K562 (cell line): ENCODE measurements around the gene KLK1. TPM values are rescaled to one million over a fixed set of nuclear protein-coding genes. Genes with fewer than 3 reads are reported as not detected.

Experiments used
- CAMTA2 ChIP-seq: fragments of 250-450 bp; sonication (Bioruptor Pico); conservative IDR thresholded peaks from 2 replicates; pipeline ENCODE4 v1.5.1; 2022
- CBX2 ChIP-seq: fragments of 200-600 bp; sonication (generic); IDR thresholded peaks from one replicate; pipeline ENCODE4 v1.6.1; 2012; ENCODE audit warnings: mild to moderate bottlenecking, low read length, inconsistent platforms; ENCODE audit not compliant: insufficient read depth, poor library complexity, severe bottlenecking
- E4F1 ChIP-seq: fragments of 250-450 bp; sonication (Bioruptor Pico); IDR thresholded peaks from 2 replicates; pipeline ENCODE4 v1.5.0; 2021; ENCODE audit warnings: mild to moderate bottlenecking, borderline replicate concordance
- ELF1 ChIP-seq: fragments of 200-800 bp; sonication (Bioruptor generic); IDR thresholded peaks from 2 replicates; pipeline ENCODE4 v1.6.1; 2016; ENCODE audit warnings: missing genetic modification characterization, missing compliant biosample characterization
- ESRRB ChIP-seq: fragments of 250-450 bp; sonication (Bioruptor Pico); IDR thresholded peaks from 2 replicates; pipeline ENCODE4 v1.5.0; 2020; ENCODE audit warnings: mild to moderate bottlenecking, moderate library complexity, borderline replicate concordance
- ETV6 ChIP-seq, 3 experiments: fragments of 150-350 bp in 1 of 3; sonication (generic) in 1 of 3; formaldehyde crosslinking in 1 of 3; IDR thresholded peaks; 2 replicates each; pipeline versions ENCODE4 v1.6.1 to v1.8.0; 2014 to 2022; ENCODE audit warnings: borderline replicate concordance in 2 of 3, low read depth in 2 of 3, antibody characterized with exemption in 1 of 3, low read length in 1 of 3, mild to moderate bottlenecking in 1 of 3, missing genetic modification reagents in 1 of 3
- HMGN3 ChIP-seq: IDR thresholded peaks from 2 replicates; pipeline ENCODE4 v1.6.1; 2011; ENCODE audit warnings: borderline replicate concordance, low read depth, mild to moderate bottlenecking, mixed read lengths, low read length; ENCODE audit not compliant: insufficient read length; ENCODE audit errors: extremely low read depth
- HOMEZ ChIP-seq: fragments of 250-450 bp; sonication (Bioruptor Pico); IDR thresholded peaks from 2 replicates; pipeline ENCODE4 v1.4.0; 2020; ENCODE audit warnings: mild to moderate bottlenecking, moderate library complexity
- MAFF ChIP-seq: IDR thresholded peaks from 2 replicates; pipeline ENCODE4 v1.6.1; 2012; ENCODE audit warnings: low read length, improper control_type of control experiment
- NFRKB ChIP-seq: fragments of 450-650 bp; IDR thresholded peaks from 2 replicates; pipeline ENCODE4 v1.6.1; 2016; ENCODE audit warnings: low read depth
- RBM34 ChIP-seq: fragments of 200-400 bp; formaldehyde crosslinking; IDR thresholded peaks from 2 replicates; pipeline ENCODE4 v1.6.1; 2018; ENCODE audit warnings: low read length, borderline replicate concordance; ENCODE audit not compliant: insufficient read depth
- SRSF9 ChIP-seq: fragments of 200-400 bp; formaldehyde crosslinking; IDR thresholded peaks from 2 replicates; pipeline ENCODE4 v1.6.1; 2017; ENCODE audit warnings: low read depth, low read length, borderline replicate concordance
- TFE3 ChIP-seq: fragments of 450-650 bp; formaldehyde crosslinking; IDR thresholded peaks from 2 replicates; pipeline ENCODE4 v1.4.0; 2020; ENCODE audit warnings: mild to moderate bottlenecking, mixed read lengths
- ZKSCAN1 ChIP-seq: fragments of 150-350 bp; IDR thresholded peaks from 2 replicates; pipeline ENCODE4 v1.6.1; 2016; ENCODE audit warnings: low read depth, low read length
- ZNF347 ChIP-seq: fragments of 450-650 bp; formaldehyde crosslinking; IDR thresholded peaks from 2 replicates; pipeline ENCODE4 v1.4.0; 2020; ENCODE audit warnings: low read depth, mild to moderate bottlenecking, moderate library complexity
- polyA plus RNA-seq, 8 experiments: library from polyadenylated mRNA; depleted of rRNA in 4 of 8; stranded (reverse) in 5 of 8; unstranded in 3 of 8; fragments of >200 nt; fragmentation: Nextera tagmentation in 2 of 8; fragmentation: Illumina TruSeq in 1 of 8; extraction: Ambion mirVana in 2 of 8; extraction: Trizol in 1 of 8; gene quantifications; 2 replicates each; pipeline versions ENCODE4 v1.2.1 to v1.2.3, GENCODE V29; 2011 to 2014; ENCODE audit warnings: inconsistent platforms in 1 of 8, missing spikeins in 1 of 8
- total RNA-seq, 7 experiments: library from RNA; depleted of rRNA in 6 of 7; stranded (reverse); fragments of >200 nt in 6 of 7; fragmentation: Illumina TruSeq in 2 of 7; extraction: Trizol in 2 of 7; gene quantifications; 2 replicates each; pipeline versions ENCODE4 v1.2.1 to v1.2.3, GENCODE V29; 2011 to 2021; ENCODE audit warnings: low replicate concordance in 1 of 7
- TF ChIP-seq, protein P1 (sequence below): fragments of 250-450 bp; sonication (Bioruptor Pico); IDR thresholded peaks from 2 replicates; pipeline ENCODE4 v1.5.0; 2021

The KLK1 gene
- total and polyA plus RNA-seq, 9 of the 15 experiments (the other 6 are each of a cell fraction or from before 2014, with no cell fraction given) = 0.87 to 15.4 (median 9.1) TPM

DNA sequence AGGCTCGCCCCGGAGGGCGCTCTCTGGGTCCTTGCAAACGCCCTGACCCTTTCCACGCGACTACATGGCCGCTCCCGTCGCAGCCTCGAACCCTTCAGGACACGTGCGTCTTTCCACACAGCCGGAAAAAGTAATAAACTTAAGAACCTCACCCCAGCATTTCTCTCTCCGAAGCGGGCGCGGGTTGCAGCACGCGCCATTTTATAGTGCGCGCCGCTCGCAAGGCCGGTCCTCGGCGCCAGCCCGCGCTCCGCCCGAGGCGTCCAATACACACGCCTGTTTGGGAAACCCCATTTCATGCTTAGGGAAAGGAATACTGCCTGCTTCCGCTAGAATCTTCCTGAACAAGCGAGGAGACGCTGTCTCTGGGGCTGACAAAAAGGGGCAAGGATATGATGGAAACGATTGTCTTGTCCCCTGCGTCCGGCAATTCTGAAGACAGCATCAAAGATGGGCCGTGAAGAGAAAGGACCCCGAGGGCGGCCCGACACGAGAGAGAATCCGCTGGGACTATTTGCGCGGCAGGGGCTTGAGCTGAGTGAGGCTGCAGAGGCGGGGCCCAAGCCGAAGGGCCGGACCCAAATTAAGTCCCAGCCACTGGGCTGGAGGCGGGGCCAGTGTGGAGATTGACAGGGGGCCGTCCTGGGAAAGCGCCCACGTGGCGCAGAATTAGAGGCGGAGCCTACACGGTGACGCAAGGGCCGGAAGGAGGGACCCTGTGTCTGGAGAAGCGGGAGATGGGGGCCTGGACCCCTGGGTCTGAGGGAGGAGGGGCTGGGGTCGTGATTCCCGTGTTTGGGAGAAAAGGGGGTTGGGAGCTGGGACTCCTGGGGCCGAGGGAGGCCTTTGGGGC is 18.9 kb downstream of the KLK1 start (continued):
- TF ChIP-seq HOMEZ (no peak), CBX2 (no peak), ZNF347 (no peak), HMGN3 (peak; percentile 61), MAFF (no peak), TFE3 (CRISPR knock-in tag) (no peak), RBM34 (no peak), CAMTA2 (CRISPR knock-in tag) (no peak), SRSF9 (no peak), ELF1 (no peak; the same call in 1 of the 2 replicates), E4F1 (CRISPR knock-in tag) (no peak), ETV6 (IDR thresholded peaks at IDR 0.05; ENCODE audit: borderline replicate concordance in 1 of 2, low read depth in 2 of 2, low read length in 1 of 2) (no peak), ETV6 (CRISPR knock-in tag; IDR thresholded peaks at IDR 0.05; ENCODE audit: borderline replicate concordance) (no peak), ZKSCAN1 (no peak), ESRRB (CRISPR knock-in tag) (no peak), NFRKB (peak; percentile 95)
- TF ChIP-seq, protein P1, sequence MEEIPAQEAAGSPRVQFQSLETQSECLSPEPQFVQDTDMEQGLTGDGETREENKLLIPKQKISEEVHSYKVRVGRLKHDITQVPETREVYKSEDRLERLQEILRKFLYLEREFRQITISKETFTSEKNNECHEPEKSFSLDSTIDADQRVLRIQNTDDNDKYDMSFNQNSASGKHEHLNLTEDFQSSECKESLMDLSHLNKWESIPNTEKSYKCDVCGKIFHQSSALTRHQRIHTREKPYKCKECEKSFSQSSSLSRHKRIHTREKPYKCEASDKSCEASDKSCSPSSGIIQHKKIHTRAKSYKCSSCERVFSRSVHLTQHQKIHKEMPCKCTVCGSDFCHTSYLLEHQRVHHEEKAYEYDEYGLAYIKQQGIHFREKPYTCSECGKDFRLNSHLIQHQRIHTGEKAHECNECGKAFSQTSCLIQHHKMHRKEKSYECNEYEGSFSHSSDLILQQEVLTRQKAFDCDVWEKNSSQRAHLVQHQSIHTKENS = no peak
